H1 (cell line): ENCODE results near the gene ADORA1. TPM values are rescaled to one million over a fixed set of nuclear protein-coding genes. Genes with fewer than 3 reads are reported as not detected.
A peak's percentile ranks its signal among the peaks of the same experiment; 100 is the strongest.

Source experiments
- CTCF ChIA-PET: fragments of 300-600 bp; sonication (Branson Sonifier 250); formaldehyde crosslinking; loops from one replicate; lab custom pipeline; 2021; ENCODE audit not compliant: partially characterized antibody; lab: Charles Lee
- POLR2A ChIA-PET: fragments of 300-600 bp; sonication (Branson Sonifier 250); formaldehyde crosslinking; loops from one replicate; lab custom pipeline; 2021; ENCODE audit warnings: inconsistent platforms; ENCODE audit not compliant: partially characterized antibody; lab: Charles Lee
- DNase-seq, 2 experiments: peaks; one replicate each; pipeline versions ENCODE4 v3.0.0 to v3.0.0-alpha.2; 2010 to 2022; ENCODE audit warnings: low spot score in 2 of 2, low read depth in 1 of 2, mixed read lengths in 1 of 2
- FAIRE-seq: peaks from 2 replicates; lab custom pipeline; 2011; peaks lifted over from hg19 to GRCh38; lab: Jason Lieb, UNC
- H2AFZ ChIP-seq: 2 replicates; pipeline ENCODE4 v1.8.1; 2012; ENCODE audit warnings: low read length, inconsistent platforms
- H2AK5ac ChIP-seq: 2 replicates; pipeline ENCODE4 v1.6.1; 2013; ENCODE audit warnings: low read depth, low read length
- H2BK120ac ChIP-seq: replicated peaks from 2 replicates; pipeline ENCODE3; 2013; ENCODE audit warnings: low read depth, low read length, inconsistent platforms
- H2BK12ac ChIP-seq: 2 replicates; pipeline ENCODE4 v1.6.1; 2013; ENCODE audit warnings: low read depth, low read length
- H2BK15ac ChIP-seq: 2 replicates; pipeline ENCODE4 v1.6.1; 2013; ENCODE audit warnings: low read length
- H2BK20ac ChIP-seq: 2 replicates; pipeline ENCODE4 v1.6.1; 2013; ENCODE audit warnings: low read length
- H2BK5ac ChIP-seq: 2 replicates; pipeline ENCODE4 v1.6.1; 2013; ENCODE audit warnings: low read depth, low read length
- H3K14ac ChIP-seq: 2 replicates; pipeline ENCODE4 v1.6.1; 2013; ENCODE audit warnings: inconsistent platforms; ENCODE audit not compliant: insufficient read length
- H3K18ac ChIP-seq: 2 replicates; pipeline ENCODE4 v1.6.1; 2013; ENCODE audit warnings: low read length; ENCODE audit errors: extremely low read depth
- H3K23ac ChIP-seq: 2 replicates; pipeline ENCODE4 v1.6.1; 2013; ENCODE audit warnings: inconsistent platforms; ENCODE audit not compliant: insufficient read length
- H3K23me2 ChIP-seq: 2 replicates; pipeline ENCODE4 v1.6.1; 2013; ENCODE audit warnings: low read depth, low read length
- H3K27ac ChIP-seq: 2 replicates; pipeline ENCODE4 v1.6.1; 2011; ENCODE audit warnings: low read depth, low read length, inconsistent platforms
- H3K27me3 ChIP-seq, 4 experiments: replicated peaks in 1 of 4; 1 replicate in 1 of 4; 2 replicates in 3 of 4; pipeline versions ENCODE4 v1.6.1 to v1.8.1; 2011 to 2013; ENCODE audit warnings: low read length in 3 of 4, mild to moderate bottlenecking in 3 of 4, inconsistent platforms in 2 of 4, mixed read lengths in 2 of 4, moderate library complexity in 1 of 4; ENCODE audit not compliant: control insufficient read depth in 3 of 4, insufficient read depth in 3 of 4; ENCODE audit errors: extremely low read depth in 1 of 4
- H3K36me3 ChIP-seq, 4 experiments: 2 replicates each; pipeline versions ENCODE4 v1.6.1 to v1.8.1; 2011 to 2013; ENCODE audit warnings: mild to moderate bottlenecking in 4 of 4, low read length in 3 of 4, moderate library complexity in 2 of 4, control low read depth in 1 of 4, inconsistent platforms in 1 of 4; ENCODE audit not compliant: insufficient read depth in 4 of 4, control insufficient read depth in 2 of 4
- H3K4ac ChIP-seq: replicated peaks from 2 replicates; pipeline ENCODE3; 2013; ENCODE audit warnings: low read length, low read depth, mixed read lengths, inconsistent platforms; ENCODE audit not compliant: insufficient read length
- H3K4me1 ChIP-seq, 4 experiments: replicated peaks in 1 of 4; 1 replicate in 1 of 4; 2 replicates in 3 of 4; pipeline versions ENCODE4 v1.6.1 to v1.8.1; 2011 to 2013; ENCODE audit warnings: low read length in 3 of 4, inconsistent platforms in 2 of 4, mixed read lengths in 1 of 4; ENCODE audit not compliant: insufficient read depth in 4 of 4, control insufficient read depth in 3 of 4
- H3K4me2 ChIP-seq, 2 experiments: 2 replicates each; pipeline versions ENCODE4 v1.6.1 to v1.8.1; 2011 to 2013; ENCODE audit warnings: low read depth in 2 of 2, low read length in 2 of 2, control low read depth in 1 of 2, inconsistent platforms in 1 of 2, mild to moderate bottlenecking in 1 of 2; ENCODE audit not compliant: insufficient read depth in 1 of 2
- H3K4me3 ChIP-seq, 4 experiments: fragments of 200-600, 300-600 bp in 1 of 4; sonication (generic), shearing (Covaris generic), sonication (Bioruptor Twin) in 1 of 4; 2 replicates each; pipeline versions ENCODE4 v1.5.1 to v1.8.1; 2011 to 2016; ENCODE audit warnings: low read length in 4 of 4, low read depth in 3 of 4, control low read depth in 2 of 4, inconsistent platforms in 2 of 4, mild to moderate bottlenecking in 2 of 4, mixed read lengths in 1 of 4, moderate library complexity in 1 of 4; ENCODE audit not compliant: insufficient read depth in 2 of 4; ENCODE audit errors: extremely low read depth in 1 of 4
- H3K56ac ChIP-seq: replicated peaks from 2 replicates; pipeline ENCODE3; 2013; ENCODE audit warnings: low read depth, mild to moderate bottlenecking, mixed read lengths, low read length, inconsistent platforms; ENCODE audit not compliant: insufficient read length
- H3K79me1 ChIP-seq: 2 replicates; pipeline ENCODE4 v1.6.1; 2013; ENCODE audit warnings: low read depth, low read length, control low read depth
- H3K79me2 ChIP-seq, 2 experiments: 2 replicates each; pipeline versions ENCODE4 v1.6.1 to v1.8.1; 2012 to 2013; ENCODE audit warnings: low read length in 2 of 2, mild to moderate bottlenecking in 2 of 2, inconsistent platforms in 1 of 2; ENCODE audit not compliant: insufficient read depth in 2 of 2, control insufficient read depth in 1 of 2
- H3K9ac ChIP-seq, 4 experiments: replicated peaks in 1 of 4; 1 replicate in 1 of 4; 2 replicates in 3 of 4; pipeline versions ENCODE4 v1.6.1 to v1.8.1; 2011 to 2013; ENCODE audit warnings: low read depth in 3 of 4, low read length in 3 of 4, control low read depth in 2 of 4, mild to moderate bottlenecking in 2 of 4, moderate library complexity in 2 of 4, inconsistent platforms in 1 of 4; ENCODE audit errors: extremely low read depth in 1 of 4
- H3K9me3 ChIP-seq, 2 experiments: 2 replicates each; pipeline versions ENCODE4 v1.6.1 to v1.8.1; 2012 to 2013; ENCODE audit warnings: mild to moderate bottlenecking in 2 of 2, moderate library complexity in 2 of 2, control low read depth in 1 of 2, inconsistent platforms in 1 of 2, low read depth in 1 of 2, low read length in 1 of 2, mixed read lengths in 1 of 2; ENCODE audit not compliant: insufficient read depth in 2 of 2
- H4K20me1 ChIP-seq, 2 experiments: replicated peaks in 1 of 2; 2 replicates each; pipeline versions ENCODE3 to v1.8.1; 2011 to 2013; ENCODE audit warnings: inconsistent platforms in 2 of 2, low read length in 2 of 2, mild to moderate bottlenecking in 1 of 2; ENCODE audit not compliant: insufficient read depth in 2 of 2, control insufficient read depth in 1 of 2
- H4K5ac ChIP-seq: 2 replicates; pipeline ENCODE4 v1.6.1; 2013; ENCODE audit warnings: low read length, low read depth, mixed read lengths, inconsistent platforms; ENCODE audit not compliant: insufficient read length
- H4K8ac ChIP-seq: 2 replicates; pipeline ENCODE4 v1.8.0; 2013; ENCODE audit warnings: mild to moderate bottlenecking, moderate library complexity, low read length, inconsistent platforms; ENCODE audit not compliant: insufficient read depth; ENCODE audit errors: extremely low read depth
- H4K91ac ChIP-seq: replicated peaks from 2 replicates; pipeline ENCODE3; 2013; ENCODE audit warnings: low read length, mixed read lengths, inconsistent platforms; ENCODE audit not compliant: insufficient read length
- CREB1 ChIP-seq: IDR thresholded peaks from 2 replicates; pipeline ENCODE4 v1.6.1; 2012; ENCODE audit warnings: inconsistent platforms
- TAF1 ChIP-seq: IDR thresholded peaks from 2 replicates; pipeline ENCODE4 v1.6.1; 2011; ENCODE audit warnings: mild to moderate bottlenecking, low read depth, low read length
- YY1 ChIP-seq: IDR thresholded peaks from 2 replicates; pipeline ENCODE4 v1.6.1; 2011; ENCODE audit warnings: low read depth, mild to moderate bottlenecking, low read length
- WGBS, 2 experiments: shearing (Covaris generic) in 1 of 2; methylation state at CpG; one replicate each; pipeline versions ENCODE4 v1.1.6 to v1.1.7; 2013 to 2015; ENCODE audit warnings: low lambda C conversion rate in 2 of 2, mixed read lengths in 2 of 2, inconsistent platforms in 1 of 2, low coverage in 1 of 2, missing lambda C conversion rate in 1 of 2; ENCODE audit not compliant: insufficient replicate concordance in 2 of 2, insufficient coverage in 1 of 2, insufficient read length in 1 of 2; ENCODE audit errors: extremely low coverage in 1 of 2, missing lambda C conversion rate in 1 of 2; 5-methylcytosine and 5-hydroxymethylcytosine counted together
- polyA plus RNA-seq, 7 experiments: library from polyadenylated mRNA; depleted of rRNA in 3 of 7; stranded (reverse) in 5 of 7; unstranded in 2 of 7; fragments of >200 nt in 5 of 7; fragments of 200-250 nt in 2 of 7; gene quantifications; 1 replicate in 5 of 7; 2 replicates in 1 of 7; 4 replicates in 1 of 7; pipeline versions ENCODE4 v1.2.1 to v1.2.3, GENCODE V29; 2011 to 2013; ENCODE audit warnings: missing spikeins in 2 of 7, mixed read lengths in 2 of 7
- total RNA-seq: library from RNA; stranded (reverse); fragmentation: NEBNext Ultra II Directional; extraction: Animal tissue kit (Norgen Biotek cat#: 25700); gene quantifications from 2 replicates; pipeline ENCODE4 v1.2.1, GENCODE V29; 2021
- TF ChIP-seq, protein P1 (sequence below): IDR thresholded peaks from 2 replicates; pipeline ENCODE4 v1.6.1; 2012; ENCODE audit warnings: inconsistent platforms
- TF ChIP-seq, protein P2 (sequence below): IDR thresholded peaks from 2 replicates; pipeline ENCODE4 v1.6.1; 2012; ENCODE audit warnings: low read length, inconsistent platforms
- TF ChIP-seq, protein P3 (sequence below), 3 experiments: IDR thresholded peaks; 1 replicate in 2 of 3; 2 replicates in 1 of 3; pipeline versions ENCODE4 v1.5.1 to v1.6.1; 2011; ENCODE audit warnings: low read length in 3 of 3, mild to moderate bottlenecking in 3 of 3, inconsistent platforms in 2 of 3, low read depth in 1 of 3, moderate library complexity in 1 of 3; ENCODE audit not compliant: insufficient read depth in 1 of 3; ENCODE audit errors: control extremely low read depth in 1 of 3

Gene ADORA1
- total and polyA plus RNA-seq, 2 of the 8 experiments (the other 6 are each of a cell fraction or from before 2014, with no cell fraction given) = 3.3 to 6.7 TPM

DNA sequence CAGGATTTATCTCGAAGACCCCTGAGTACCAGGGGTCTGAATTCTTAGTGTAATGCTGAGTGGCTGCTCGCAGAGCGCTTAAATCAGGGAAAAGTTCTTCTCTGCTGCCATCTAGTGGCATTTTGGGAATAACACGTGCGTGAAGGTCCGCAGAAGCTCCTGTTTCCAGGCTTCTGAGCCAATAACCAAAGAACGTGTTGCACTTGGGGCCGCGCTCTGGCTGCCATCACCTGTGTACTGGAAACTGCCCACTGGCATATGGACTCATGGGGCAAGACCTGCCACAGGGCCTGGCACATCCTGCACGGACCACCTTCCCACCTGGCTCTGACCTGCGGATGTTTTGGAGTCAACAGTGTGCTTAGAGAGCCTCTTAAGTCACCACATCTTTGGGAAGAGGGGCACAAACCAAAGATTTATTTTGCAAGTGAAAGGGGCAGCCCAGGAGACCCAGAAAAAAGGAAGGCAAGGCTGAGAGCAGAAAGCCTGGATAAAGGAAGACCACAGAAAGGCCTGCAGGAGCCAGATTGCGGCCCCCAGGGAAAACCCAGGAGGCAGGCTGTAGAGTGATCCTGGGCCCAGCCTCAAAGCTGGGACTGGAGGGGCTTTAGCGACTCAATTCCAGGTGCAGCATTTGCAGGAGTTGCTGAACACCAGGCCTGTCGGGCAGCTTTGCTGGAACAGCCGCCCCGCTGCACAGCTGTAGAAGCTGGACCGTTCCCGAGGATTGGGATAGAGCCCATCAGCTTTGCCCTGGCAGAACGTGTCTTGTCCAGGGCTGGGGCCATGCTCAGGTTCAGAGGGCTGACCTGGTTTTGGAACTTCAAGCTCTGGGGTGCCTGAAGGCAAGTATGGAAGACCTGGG lies 89.0 kb downstream of the ADORA1 start:
- Histone ChIP-seq H3K4me2 (peak overlapping the region; percentile 39 to 62), H3K27me3 (no peaks in the 10 kb centered on the region)
- TF ChIP-seq TAF1 = no peak
- TF ChIP-seq, protein P1, sequence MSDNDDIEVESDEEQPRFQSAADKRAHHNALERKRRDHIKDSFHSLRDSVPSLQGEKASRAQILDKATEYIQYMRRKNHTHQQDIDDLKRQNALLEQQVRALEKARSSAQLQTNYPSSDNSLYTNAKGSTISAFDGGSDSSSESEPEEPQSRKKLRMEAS = peak; percentile 84
- TF ChIP-seq, protein P2, sequence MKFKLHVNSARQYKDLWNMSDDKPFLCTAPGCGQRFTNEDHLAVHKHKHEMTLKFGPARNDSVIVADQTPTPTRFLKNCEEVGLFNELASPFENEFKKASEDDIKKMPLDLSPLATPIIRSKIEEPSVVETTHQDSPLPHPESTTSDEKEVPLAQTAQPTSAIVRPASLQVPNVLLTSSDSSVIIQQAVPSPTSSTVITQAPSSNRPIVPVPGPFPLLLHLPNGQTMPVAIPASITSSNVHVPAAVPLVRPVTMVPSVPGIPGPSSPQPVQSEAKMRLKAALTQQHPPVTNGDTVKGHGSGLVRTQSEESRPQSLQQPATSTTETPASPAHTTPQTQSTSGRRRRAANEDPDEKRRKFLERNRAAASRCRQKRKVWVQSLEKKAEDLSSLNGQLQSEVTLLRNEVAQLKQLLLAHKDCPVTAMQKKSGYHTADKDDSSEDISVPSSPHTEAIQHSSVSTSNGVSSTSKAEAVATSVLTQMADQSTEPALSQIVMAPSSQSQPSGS = 0 out of 2 replicates have a peak, but pooled peaks have one; percentile 22
- 0 out of 2 replicates have a peak, but pooled peaks have one; percentile 25 for TF ChIP-seq CREB1
- TF ChIP-seq, protein P3, sequence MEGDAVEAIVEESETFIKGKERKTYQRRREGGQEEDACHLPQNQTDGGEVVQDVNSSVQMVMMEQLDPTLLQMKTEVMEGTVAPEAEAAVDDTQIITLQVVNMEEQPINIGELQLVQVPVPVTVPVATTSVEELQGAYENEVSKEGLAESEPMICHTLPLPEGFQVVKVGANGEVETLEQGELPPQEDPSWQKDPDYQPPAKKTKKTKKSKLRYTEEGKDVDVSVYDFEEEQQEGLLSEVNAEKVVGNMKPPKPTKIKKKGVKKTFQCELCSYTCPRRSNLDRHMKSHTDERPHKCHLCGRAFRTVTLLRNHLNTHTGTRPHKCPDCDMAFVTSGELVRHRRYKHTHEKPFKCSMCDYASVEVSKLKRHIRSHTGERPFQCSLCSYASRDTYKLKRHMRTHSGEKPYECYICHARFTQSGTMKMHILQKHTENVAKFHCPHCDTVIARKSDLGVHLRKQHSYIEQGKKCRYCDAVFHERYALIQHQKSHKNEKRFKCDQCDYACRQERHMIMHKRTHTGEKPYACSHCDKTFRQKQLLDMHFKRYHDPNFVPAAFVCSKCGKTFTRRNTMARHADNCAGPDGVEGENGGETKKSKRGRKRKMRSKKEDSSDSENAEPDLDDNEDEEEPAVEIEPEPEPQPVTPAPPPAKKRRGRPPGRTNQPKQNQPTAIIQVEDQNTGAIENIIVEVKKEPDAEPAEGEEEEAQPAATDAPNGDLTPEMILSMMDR (IDR thresholded peaks at IDR 0.05; ENCODE audit: control extremely low read depth in 1 of 3, insufficient read depth in 1 of 3, low read depth in 1 of 3, low read length in 3 of 3) = peak; percentile 29 to 85 (median 78)
- 0 out of 2 replicates have a peak, but pooled peaks have one; percentile 32 for TF ChIP-seq YY1

More for the DNA sequence above, 89.0 kb downstream of the ADORA1 start:
- peaks cover 0 to 12% (median 11%) of the 10 kb centered on the region in 4 experiments; a peak in 6 of 7 replicates for H3K4me1 ChIP-seq
- H2AFZ ChIP-seq = peak overlapping the region; percentile 83; the same call in 1 of the 2 replicates
- H3K27ac ChIP-seq = no peak overlapping the region
- H2BK20ac ChIP-seq = no peak overlapping the region
- no peaks in the 10 kb centered on the region for H3K23me2 ChIP-seq
- H3K23ac ChIP-seq = no peak overlapping the region
- FAIRE-seq = peak; percentile 92
- H3K14ac ChIP-seq = no peak overlapping the region
- H4K5ac ChIP-seq = no peak overlapping the region
- H3K18ac ChIP-seq = peak overlapping the region; percentile 73; the same call in 1 of the 2 replicates
- H4K20me1 ChIP-seq = no peaks in the 10 kb centered on the region
- H2BK5ac ChIP-seq = no peak overlapping the region
- no peak overlapping the region for H3K4ac ChIP-seq
- no peak overlapping the region for H2AK5ac ChIP-seq
- no peak overlapping the region for H2BK120ac ChIP-seq
- H4K91ac ChIP-seq = no peak overlapping the region
- H3K56ac ChIP-seq = peak overlapping the region; percentile 35
- H3K79me2 ChIP-seq = no peaks in the 10 kb centered on the region
- H3K9ac ChIP-seq = no peak overlapping the region
- H4K8ac ChIP-seq = 0 out of 2 replicates have a peak overlapping the region, but pooled peaks have one; percentile 15
- no peaks in the 10 kb centered on the region for H3K9me3 ChIP-seq
- no peaks in the 10 kb centered on the region for H3K79me1 ChIP-seq
- ChIA-PET POLR2A (interaction anchor here (0.7 to 1.5 kb wide), 7 partner anchors 9 to 173 kb away, joined by 3 to 4 read pairs (median 3); no protein-coding TSS in a partner anchor), CTCF (interaction anchor here (0.6 to 18.1 kb wide), 51 partner anchors 9 to 472 kb away, joined by 3 to 479 read pairs (median 10); partner anchors contain the start of genes ADORA1, CHI3L1, CHIT1 and MYBPH)
- WGBS, 2 experiments = 42% methylated on average over 19 of the region's 19 CpGs; no CpG with 5 or more reads in 1 of the 2 experiments
- H3K4me3 ChIP-seq = peak overlapping the region in 2 of 4 experiments; percentile 17 to 40; a peak in 3 of 8 replicates
- peak overlapping the region; percentile 82; the same call in 1 of the 2 replicates for H2BK12ac ChIP-seq
- DNase-seq = peak; percentile 71 to 86
- no peak overlapping the region for H2BK15ac ChIP-seq
- no peaks in the 10 kb centered on the region for H3K36me3 ChIP-seq
